GM18520 (cell line): ENCODE data around the gene ABHD13.

Experiments used
- ATAC-seq: cut with Tn5 transposase; IDR thresholded peaks from one replicate; pipeline ENCODE4 v1.9.1; 2021; ENCODE audit not compliant: unreplicated experiment

ABHD13 gene

GRCh38 chr13:108281901-108282300, 63.7 kb downstream of the ABHD13 start:
- ATAC-seq = no peak

GRCh38 chr13:108283110-108283509, 64.9 kb downstream of the ABHD13 start:
- ATAC-seq = no peak
